GM04503 (cell line): Measurements from ENCODE around the gene RAP2A.

Source experiments
- DNase-seq: peaks from one replicate; pipeline ENCODE4 v3.0.0-alpha.2; 2012; ENCODE audit warnings: low read depth

RAP2A gene

GRCh38 chr13:97433727-97434396 lies at the start of gene RAP2A:
Gene RAP2A, plus strand, starts transcription at chr13:97434169. Its CDS starts 302 bp downstream, at chr13:97434471.
- peak; percentile 45 for DNase-seq

- DNase-seq: no peak
Observed at GRCh38 chr13:97384371-97384770, 49.6 kb upstream of the RAP2A start.

GRCh38 chr13:97385146-97385545 lies 48.8 kb upstream of the RAP2A start:
- no peak for DNase-seq

- DNase-seq: no peak
Observed at GRCh38 chr13:97385854-97386253, 48.1 kb upstream of the RAP2A start.

GRCh38 chr13:97386801-97387484 lies 47.0 kb upstream of the RAP2A start:
- DNase-seq: no peak

GRCh38 chr13:97387485-97387839 lies 46.5 kb upstream of the RAP2A start:
- DNase-seq: no peak

GRCh38 chr13:97387890-97388289 lies 46.1 kb upstream of the RAP2A start:
- no peak for DNase-seq

- DNase-seq: no peak
Observed at GRCh38 chr13:97388373-97388772, 45.6 kb upstream of the RAP2A start.

GRCh38 chr13:97390941-97391600 lies 42.9 kb upstream of the RAP2A start:
- DNase-seq: no peak

- DNase-seq: no peak
Observed at GRCh38 chr13:97392020-97392419, 41.9 kb upstream of the RAP2A start.

- DNase-seq: no peak
Observed at GRCh38 chr13:97394542-97394941, 39.4 kb upstream of the RAP2A start.

- DNase-seq: no peak
Observed at GRCh38 chr13:97395447-97396136, 38.4 kb upstream of the RAP2A start.

- DNase-seq: no peak
Observed at GRCh38 chr13:97397267-97397666, 36.7 kb upstream of the RAP2A start.

GRCh38 chr13:97401421-97401820 lies 32.5 kb upstream of the RAP2A start:
- DNase-seq: no peak

- DNase-seq: no peak
Observed at GRCh38 chr13:97403893-97404750, 29.8 kb upstream of the RAP2A start.

GRCh38 chr13:97407540-97407939 lies 26.4 kb upstream of the RAP2A start:
- no peak for DNase-seq

GRCh38 chr13:97408938-97409337 lies 25.0 kb upstream of the RAP2A start:
- no peak for DNase-seq

- peak; percentile 81 for DNase-seq
Observed at GRCh38 chr13:97411984-97412383, 22.0 kb upstream of the RAP2A start.

GRCh38 chr13:97413694-97414093 lies 20.3 kb upstream of the RAP2A start:
- no peak for DNase-seq

GRCh38 chr13:97414392-97414791 lies 19.6 kb upstream of the RAP2A start:
- DNase-seq: no peak

GRCh38 chr13:97417698-97418097 lies 16.3 kb upstream of the RAP2A start:
- no peak for DNase-seq
